ENCODE measurements around the gene LRP6. TPM values are rescaled to one million over a fixed set of nuclear protein-coding genes. Genes with fewer than 3 reads are reported as not detected.

Gene LRP6
- total RNA-seq, 1 donor from 2014 or later, result 41.9 TPM

GRCh38 chr12:12216349-12217017, 50.4 kb downstream of the LRP6 start:
- Mint-ChIP-seq H3K27me3 (ENCODE audit: unreplicated experiment) (no peaks in the 10 kb centered on the region), H3K27ac (ENCODE audit: unreplicated experiment) (peak overlapping the region; percentile 75), H3K4me3 (ENCODE audit: unreplicated experiment) (no peak overlapping the region), H3K4me1 (ENCODE audit: unreplicated experiment) (peaks cover 38% of the 10 kb centered on the region), H3K9me3 (ENCODE audit: unreplicated experiment) (no peaks in the 10 kb centered on the region), H3K36me3 (ENCODE audit: unreplicated experiment) (peaks cover 5% of the 10 kb centered on the region)
- TF ChIP-seq CTCF (IDR thresholded peaks at IDR 0.05), result no peak
- no peak for DNase-seq (ENCODE audit: extremely low spot score, unreplicated experiment)

GRCh38 chr12:12214635-12215131, 52.2 kb downstream of the LRP6 start:
- Mint-ChIP-seq H3K4me3 (ENCODE audit: unreplicated experiment) (no peak overlapping the region), H3K9me3 (ENCODE audit: unreplicated experiment) (no peaks in the 10 kb centered on the region), H3K27ac (ENCODE audit: unreplicated experiment) (peak overlapping the region; percentile 60), H3K36me3 (ENCODE audit: unreplicated experiment) (peaks cover 11% of the 10 kb centered on the region), H3K4me1 (ENCODE audit: unreplicated experiment) (peaks cover 27% of the 10 kb centered on the region), H3K27me3 (ENCODE audit: unreplicated experiment) (no peaks in the 10 kb centered on the region)
- no peak for DNase-seq (ENCODE audit: extremely low spot score, unreplicated experiment)
- TF ChIP-seq CTCF (IDR thresholded peaks at IDR 0.05), result no peak

GRCh38 chr12:12214201-12214600, 52.6 kb downstream of the LRP6 start:
- no peak for TF ChIP-seq CTCF (IDR thresholded peaks at IDR 0.05)
- Mint-ChIP-seq H3K4me3 (ENCODE audit: unreplicated experiment) (no peak overlapping the region), H3K36me3 (ENCODE audit: unreplicated experiment) (peaks cover 11% of the 10 kb centered on the region), H3K4me1 (ENCODE audit: unreplicated experiment) (peaks cover 26% of the 10 kb centered on the region), H3K27ac (ENCODE audit: unreplicated experiment) (no peak overlapping the region), H3K27me3 (ENCODE audit: unreplicated experiment) (no peaks in the 10 kb centered on the region), H3K9me3 (ENCODE audit: unreplicated experiment) (no peaks in the 10 kb centered on the region)
- DNase-seq (ENCODE audit: extremely low spot score, unreplicated experiment), result no peak

GRCh38 chr12:12212769-12213168, 54.1 kb downstream of the LRP6 start:
- peaks cover 10% of the 10 kb centered on the region for H3K36me3 Mint-ChIP-seq (ENCODE audit: unreplicated experiment)
- H3K27ac Mint-ChIP-seq (ENCODE audit: unreplicated experiment), result no peak overlapping the region

More at GRCh38 chr12:12212769-12213168, 54.1 kb downstream of the LRP6 start:
- H3K9me3 Mint-ChIP-seq (ENCODE audit: unreplicated experiment), result no peaks in the 10 kb centered on the region
- H3K4me1 Mint-ChIP-seq (ENCODE audit: unreplicated experiment), result peaks cover 27% of the 10 kb centered on the region
- DNase-seq (ENCODE audit: extremely low spot score, unreplicated experiment), result no peak
- no peak for TF ChIP-seq CTCF (IDR thresholded peaks at IDR 0.05)
- H3K4me3 Mint-ChIP-seq (ENCODE audit: unreplicated experiment), result no peak overlapping the region
- H3K27me3 Mint-ChIP-seq (ENCODE audit: unreplicated experiment), result no peaks in the 10 kb centered on the region
